ENCODE data around the gene GSC2. TPM values are rescaled to one million over a fixed set of nuclear protein-coding genes. Genes with fewer than 3 reads are reported as not detected.
A peak's percentile ranks its signal among the peaks of the same experiment; 100 is the strongest.

Gene GSC2
- total and polyA plus RNA-seq, 9 donors: not detected

DNA sequence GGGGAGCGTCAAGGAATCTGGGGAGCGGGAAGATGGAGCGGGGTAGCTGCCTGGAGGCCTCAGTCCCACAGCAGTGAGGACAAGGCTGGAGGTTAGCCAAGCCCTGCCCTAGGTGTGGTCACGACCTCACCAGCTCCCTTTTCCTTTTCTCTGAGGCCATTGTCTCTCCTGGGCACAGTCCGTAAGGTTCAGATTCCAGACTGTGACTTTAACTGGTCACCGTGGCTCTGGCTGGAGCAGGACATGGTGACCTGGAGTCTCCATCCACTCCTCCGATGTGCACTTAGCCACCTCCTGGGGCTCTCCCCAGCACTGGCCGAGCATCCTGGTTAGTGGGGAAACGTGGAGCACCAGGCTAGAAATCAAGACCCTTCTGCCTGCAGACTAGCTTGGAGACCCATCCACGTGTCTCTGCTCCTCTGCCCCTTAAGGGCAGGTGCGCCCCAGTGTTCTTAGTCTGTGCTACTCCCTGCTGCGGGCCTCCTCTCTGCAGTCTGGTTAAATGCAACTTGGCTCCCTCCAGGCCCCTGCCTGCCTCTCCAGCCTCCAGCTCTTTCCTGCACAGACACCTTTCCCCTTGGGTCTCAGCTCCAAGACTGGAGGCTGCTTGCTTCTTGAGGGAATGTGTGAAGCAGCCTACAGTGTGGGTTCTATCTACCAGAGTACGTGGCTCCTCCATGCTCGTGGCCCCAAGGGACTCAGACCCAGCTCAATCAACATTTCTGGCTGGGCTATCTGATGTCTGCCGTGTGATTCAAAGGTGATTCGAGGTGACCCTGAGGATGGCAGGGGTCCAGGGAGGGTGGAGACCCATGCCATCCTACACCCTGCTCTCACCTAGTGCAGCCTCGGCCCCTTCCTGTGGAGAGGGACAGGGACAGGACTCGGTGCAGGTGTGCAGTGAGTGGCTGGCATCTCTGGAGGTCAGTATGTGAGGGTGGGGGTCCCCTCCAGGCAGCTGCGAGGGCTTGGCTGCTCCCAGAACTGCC lies 23.2 kb upstream of the GSC2 start:
- no peak overlapping the region for H3K27ac ChIP-seq
- WGBS, 3 donors: 52 to 61% (median 59%) methylated on average over 18 to 19 of the region's 19 CpGs
- intact Hi-C loops (cut with DNase I): no loop called here
- H3K4me3 ChIP-seq: no peak overlapping the region
- no peaks in the 10 kb centered on the region for H3K27me3 ChIP-seq
- TF ChIP-seq POLR2A (IDR thresholded peaks at IDR 0.05): no peak
- TF ChIP-seq, protein P1, sequence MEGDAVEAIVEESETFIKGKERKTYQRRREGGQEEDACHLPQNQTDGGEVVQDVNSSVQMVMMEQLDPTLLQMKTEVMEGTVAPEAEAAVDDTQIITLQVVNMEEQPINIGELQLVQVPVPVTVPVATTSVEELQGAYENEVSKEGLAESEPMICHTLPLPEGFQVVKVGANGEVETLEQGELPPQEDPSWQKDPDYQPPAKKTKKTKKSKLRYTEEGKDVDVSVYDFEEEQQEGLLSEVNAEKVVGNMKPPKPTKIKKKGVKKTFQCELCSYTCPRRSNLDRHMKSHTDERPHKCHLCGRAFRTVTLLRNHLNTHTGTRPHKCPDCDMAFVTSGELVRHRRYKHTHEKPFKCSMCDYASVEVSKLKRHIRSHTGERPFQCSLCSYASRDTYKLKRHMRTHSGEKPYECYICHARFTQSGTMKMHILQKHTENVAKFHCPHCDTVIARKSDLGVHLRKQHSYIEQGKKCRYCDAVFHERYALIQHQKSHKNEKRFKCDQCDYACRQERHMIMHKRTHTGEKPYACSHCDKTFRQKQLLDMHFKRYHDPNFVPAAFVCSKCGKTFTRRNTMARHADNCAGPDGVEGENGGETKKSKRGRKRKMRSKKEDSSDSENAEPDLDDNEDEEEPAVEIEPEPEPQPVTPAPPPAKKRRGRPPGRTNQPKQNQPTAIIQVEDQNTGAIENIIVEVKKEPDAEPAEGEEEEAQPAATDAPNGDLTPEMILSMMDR (IDR thresholded peaks at IDR 0.05): no peak
- no peak for DNase-seq
- no peaks in the 10 kb centered on the region for H3K36me3 ChIP-seq
- H3K4me1 ChIP-seq (ENCODE audit: insufficient read depth): peaks cover 17% of the 10 kb centered on the region
- H3K9me3 ChIP-seq: no peaks in the 10 kb centered on the region

DNA sequence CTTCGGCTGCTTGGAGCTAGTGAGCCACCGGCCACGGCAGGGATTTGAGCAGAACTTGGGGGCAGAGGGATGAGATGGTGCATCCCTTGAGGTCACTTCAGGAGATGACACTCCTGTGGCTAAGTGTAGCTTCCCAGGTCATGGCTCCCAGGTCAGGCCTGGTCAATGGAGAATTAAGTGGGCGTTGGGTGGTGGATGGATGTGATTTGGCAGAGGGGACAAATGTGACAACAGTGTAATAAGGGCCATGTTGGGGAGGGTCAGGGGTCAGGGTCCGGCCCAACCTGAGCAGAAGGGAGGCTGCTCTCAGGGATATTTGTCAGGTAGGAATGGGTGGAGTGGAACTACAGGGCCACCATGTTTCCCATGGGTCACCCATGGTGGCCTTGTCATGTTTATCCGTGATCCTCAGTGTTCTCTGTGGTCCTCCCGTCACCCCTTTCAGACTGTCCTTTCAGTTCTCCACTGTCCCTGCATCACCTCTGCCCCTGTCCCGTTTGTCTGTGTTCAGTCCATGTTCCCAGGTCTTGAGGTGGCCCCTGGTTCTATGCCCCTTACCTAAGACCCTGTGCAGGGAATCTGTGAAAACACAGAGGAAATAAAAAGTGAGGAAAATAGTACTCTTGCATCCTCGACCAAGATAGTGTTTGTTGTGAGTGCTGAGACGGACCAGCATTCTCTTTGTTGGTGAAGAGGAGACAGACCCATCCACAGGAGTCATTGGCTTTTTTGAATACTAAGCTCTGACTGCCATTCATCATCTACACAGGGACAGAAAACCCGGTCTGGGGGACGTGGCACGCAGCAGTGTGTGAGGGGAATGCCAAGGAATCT lies 22.3 kb upstream of the GSC2 start:
- peak overlapping the region; percentile 90 for H3K4me3 ChIP-seq
- no peaks in the 10 kb centered on the region for H3K36me3 ChIP-seq
- H3K9me3 ChIP-seq: no peaks in the 10 kb centered on the region
- peaks cover 17% of the 10 kb centered on the region for H3K4me1 ChIP-seq (ENCODE audit: insufficient read depth)
- WGBS, 3 donors: 23 to 32% (median 25%) methylated on average over 13 of the region's 13 CpGs
- no peak for DNase-seq
- intact Hi-C loops (cut with DNase I): no loop called here
- no peaks in the 10 kb centered on the region for H3K27me3 ChIP-seq
- peak overlapping the region; percentile 66 to 88 for H3K27ac ChIP-seq
- TF ChIP-seq, protein P1 (IDR thresholded peaks at IDR 0.05): no peak
- TF ChIP-seq EP300 (IDR thresholded peaks at IDR 0.05) (no peak), POLR2A (IDR thresholded peaks at IDR 0.05) (no peak)

DNA sequence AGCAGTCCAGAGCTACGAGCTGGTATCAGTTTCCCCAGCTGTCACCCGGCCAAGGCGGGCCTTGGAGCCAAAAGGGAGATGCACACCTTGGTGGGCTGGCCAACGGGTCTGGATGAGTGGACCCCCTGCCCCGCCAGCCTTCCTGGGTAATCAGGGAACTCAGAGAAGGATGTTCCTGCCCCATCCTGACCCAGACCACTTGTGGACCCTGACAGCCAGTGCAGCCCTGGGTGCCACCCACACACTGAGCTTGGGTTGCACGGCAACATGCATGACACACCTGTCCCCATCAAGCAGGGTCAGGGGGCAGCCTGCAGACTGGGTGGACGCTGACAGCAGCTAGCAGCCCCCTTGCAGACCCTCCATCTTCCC lies 19.8 kb upstream of the GSC2 start:
- intact Hi-C loops (cut with DNase I): loop anchor here in 1 of 4 donors (2.0 kb wide), 1 partner anchor 21 kb away; no protein-coding TSS in a partner anchor
- Histone ChIP-seq H3K27me3 (no peaks in the 10 kb centered on the region), H3K4me3 (no peak overlapping the region), H3K9me3 (no peaks in the 10 kb centered on the region), H3K4me1 (ENCODE audit: insufficient read depth) (peaks cover 15% of the 10 kb centered on the region), H3K27ac (peak overlapping the region in 1 of 2 donors; percentile 88), H3K36me3 (no peaks in the 10 kb centered on the region)
- WGBS, 3 donors: 35 to 59% (median 42%) methylated on average over 4 to 7 of the region's 7 CpGs
- DNase-seq: peak in 2 of 5 donors; percentile 53 to 54
- TF ChIP-seq EP300 (IDR thresholded peaks at IDR 0.05): no peak
- TF ChIP-seq, protein P1 (IDR thresholded peaks at IDR 0.05): no peak
- no peak for TF ChIP-seq POLR2A (IDR thresholded peaks at IDR 0.05)

Data from ovary (tissue), 9 donors.